ENCODE data around the gene NBEA. TPM values are rescaled to one million over a fixed set of nuclear protein-coding genes. Genes with fewer than 3 reads are reported as not detected.

NBEA gene
- total and polyA plus RNA-seq, 7 donors, result 0.46 to 47.6 (median 38.0) TPM

DNA sequence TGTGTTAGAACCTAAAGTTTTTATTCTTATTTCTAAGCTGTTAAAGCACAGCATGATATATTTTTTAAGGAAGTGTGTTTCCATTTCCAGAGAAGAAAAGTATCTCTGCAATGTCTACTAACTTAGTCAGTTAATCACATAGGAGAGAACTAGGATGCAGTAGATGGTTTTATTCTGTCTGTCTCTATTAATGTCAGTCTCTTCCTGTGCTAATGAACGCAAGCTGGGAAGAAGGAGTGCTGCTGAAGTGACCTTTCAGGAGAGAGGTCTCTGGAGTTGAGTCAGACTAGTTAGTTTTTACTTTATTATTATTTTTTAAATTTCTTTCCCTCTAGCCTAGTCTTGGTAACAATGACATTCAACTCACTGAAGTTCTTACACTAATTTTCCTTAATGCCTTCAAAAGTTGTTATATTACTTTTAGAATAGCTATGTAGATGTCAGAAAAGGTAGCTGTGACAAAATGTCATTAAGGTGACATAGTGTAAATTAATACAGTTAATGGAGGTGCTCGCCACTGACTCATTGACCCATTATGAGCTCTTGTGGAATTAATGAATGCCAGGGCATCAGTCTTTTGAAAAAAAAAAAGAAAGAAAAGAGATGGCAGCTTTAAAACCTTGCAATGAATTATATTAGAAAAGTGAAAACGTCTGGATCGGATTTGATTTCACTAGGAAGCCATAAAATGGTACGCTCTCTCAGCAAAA, 654.4 kb downstream of the NBEA start:
- TF ChIP-seq POLR2A (IDR thresholded peaks at IDR 0.05), result no peak
- TF ChIP-seq POLR2AphosphoS5 (IDR thresholded peaks at IDR 0.05), result no peak
- TF ChIP-seq, protein P1, sequence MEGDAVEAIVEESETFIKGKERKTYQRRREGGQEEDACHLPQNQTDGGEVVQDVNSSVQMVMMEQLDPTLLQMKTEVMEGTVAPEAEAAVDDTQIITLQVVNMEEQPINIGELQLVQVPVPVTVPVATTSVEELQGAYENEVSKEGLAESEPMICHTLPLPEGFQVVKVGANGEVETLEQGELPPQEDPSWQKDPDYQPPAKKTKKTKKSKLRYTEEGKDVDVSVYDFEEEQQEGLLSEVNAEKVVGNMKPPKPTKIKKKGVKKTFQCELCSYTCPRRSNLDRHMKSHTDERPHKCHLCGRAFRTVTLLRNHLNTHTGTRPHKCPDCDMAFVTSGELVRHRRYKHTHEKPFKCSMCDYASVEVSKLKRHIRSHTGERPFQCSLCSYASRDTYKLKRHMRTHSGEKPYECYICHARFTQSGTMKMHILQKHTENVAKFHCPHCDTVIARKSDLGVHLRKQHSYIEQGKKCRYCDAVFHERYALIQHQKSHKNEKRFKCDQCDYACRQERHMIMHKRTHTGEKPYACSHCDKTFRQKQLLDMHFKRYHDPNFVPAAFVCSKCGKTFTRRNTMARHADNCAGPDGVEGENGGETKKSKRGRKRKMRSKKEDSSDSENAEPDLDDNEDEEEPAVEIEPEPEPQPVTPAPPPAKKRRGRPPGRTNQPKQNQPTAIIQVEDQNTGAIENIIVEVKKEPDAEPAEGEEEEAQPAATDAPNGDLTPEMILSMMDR (IDR thresholded peaks at IDR 0.05), result no peak
- no peak for TF ChIP-seq EP300 (IDR thresholded peaks at IDR 0.05)
- Histone ChIP-seq H3K27me3 (no peaks in the 10 kb centered on the region), H3K9me3 (no peaks in the 10 kb centered on the region), H3K4me3 (no peak overlapping the region), H3K27ac (no peak overlapping the region), H3K4me1 (peaks cover 0 to 21% (median 18%) of the 10 kb centered on the region in 4 donors), H3K36me3 (peaks cover 0 to 7% (median 0%) of the 10 kb centered on the region in 4 donors)
- DNase-seq, result no peak
- WGBS, 2 donors, result 94% methylated on average over 5 of the region's 5 CpGs
- intact Hi-C loops (cut with DNase I), result no loop called here

DNA sequence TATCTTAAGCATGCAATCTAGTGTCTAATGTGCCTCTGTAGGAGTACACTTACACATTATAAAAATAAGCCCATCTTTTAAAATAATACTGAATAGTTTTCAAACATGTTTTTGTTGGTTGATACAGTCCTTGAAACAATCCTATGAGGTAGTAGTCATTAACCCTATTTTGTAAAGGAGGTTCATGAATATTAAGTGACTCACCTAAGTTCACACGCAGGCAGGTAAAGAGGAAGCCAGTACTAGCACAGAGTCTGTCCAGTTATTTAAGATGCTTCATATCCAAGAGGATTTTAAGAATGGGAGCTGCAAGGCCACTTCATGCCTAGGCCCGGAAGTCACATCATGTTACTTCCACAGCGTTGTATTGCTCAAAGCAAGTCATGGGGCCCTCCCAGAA, 655.4 kb downstream of the NBEA start:
- intact Hi-C loops (cut with DNase I), result no loop called here
- Histone ChIP-seq H3K4me3 (no peak overlapping the region), H3K27me3 (no peaks in the 10 kb centered on the region), H3K9me3 (no peaks in the 10 kb centered on the region), H3K4me1 (peaks cover 0 to 21% (median 18%) of the 10 kb centered on the region in 4 donors), H3K36me3 (peaks cover 0 to 7% (median 0%) of the 10 kb centered on the region in 4 donors), H3K27ac (peak overlapping the region in 1 of 4 donors; percentile 59)
- no peak for TF ChIP-seq POLR2AphosphoS5 (IDR thresholded peaks at IDR 0.05)
- no peak for DNase-seq
- 95 to 97% methylated on average over 3 of the region's 3 CpGs for whole genome bisulfite sequencing, 2 donors

DNA sequence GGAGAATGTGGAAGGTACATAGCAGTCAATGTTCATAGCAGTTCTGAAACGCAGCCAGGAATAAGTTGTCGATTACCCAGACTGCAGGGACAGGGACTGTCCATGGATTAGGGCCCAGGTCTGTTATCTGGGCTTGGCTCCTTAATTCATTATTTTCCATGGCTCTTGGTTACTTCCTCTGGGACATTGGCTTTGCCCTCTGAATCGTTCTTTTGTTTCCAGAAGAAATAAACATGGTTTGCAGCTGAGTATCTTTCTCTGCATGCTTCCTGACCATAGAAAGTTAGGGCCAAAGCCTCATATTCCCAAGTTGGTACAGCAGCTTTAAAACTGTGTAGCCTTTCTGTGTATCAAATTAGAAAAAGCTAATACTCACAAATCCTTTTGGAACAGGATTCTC, 656.2 kb downstream of the NBEA start:
- H3K27ac ChIP-seq, result peak overlapping the region; percentile 10 to 59 (median 39)
- WGBS, 2 donors, result 81% methylated on average over 3 of the region's 3 CpGs

DNA sequence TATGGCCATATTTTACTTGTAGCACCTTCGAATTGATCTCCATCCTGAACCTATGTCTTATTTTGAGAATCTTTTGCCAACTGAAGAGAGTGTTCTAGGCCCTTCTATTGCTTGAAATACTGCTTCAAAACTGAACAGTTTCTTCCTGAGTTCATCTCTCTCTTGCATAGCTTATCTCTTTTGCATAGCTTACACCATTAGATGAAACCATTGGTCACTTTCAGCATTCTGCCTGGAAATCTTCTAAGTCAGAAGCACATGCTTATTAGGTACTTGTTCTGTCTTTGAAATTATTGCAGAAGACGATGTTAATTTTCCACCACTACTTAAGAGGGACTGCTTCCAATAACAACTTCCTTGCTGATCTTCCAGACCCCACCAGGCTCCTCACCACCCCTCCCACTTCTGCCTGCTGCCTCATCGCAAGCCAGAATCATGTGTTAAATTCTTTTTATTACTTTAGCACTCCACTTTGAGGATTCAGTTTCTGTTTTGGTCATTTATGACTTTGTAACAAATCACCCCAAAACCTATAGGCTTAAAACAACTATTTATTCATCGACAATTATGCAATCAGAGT, 656.8 kb downstream of the NBEA start:
- TF ChIP-seq, protein P1 (IDR thresholded peaks at IDR 0.05), result no peak
- TF ChIP-seq POLR2A (IDR thresholded peaks at IDR 0.05) (no peak), POLR2AphosphoS5 (IDR thresholded peaks at IDR 0.05) (no peak), EP300 (IDR thresholded peaks at IDR 0.05) (no peak)
- no peak overlapping the region for H3K4me3 ChIP-seq
- peaks cover 0 to 21% (median 18%) of the 10 kb centered on the region in 4 donors for H3K4me1 ChIP-seq
- H3K27ac ChIP-seq, result peak overlapping the region; percentile 10 to 59 (median 39)
- H3K36me3 ChIP-seq, result peaks cover 0 to 3% (median 0%) of the 10 kb centered on the region in 4 donors
- no peaks in the 10 kb centered on the region for H3K27me3 ChIP-seq
- intact Hi-C loops (cut with DNase I), result no loop called here
- H3K9me3 ChIP-seq, result no peaks in the 10 kb centered on the region
- 60 to 81% methylated on average over 4 of the region's 4 CpGs for WGBS, 2 donors
- no peak for DNase-seq

More for the DNA sequence above, 656.2 kb downstream of the NBEA start:
- TF ChIP-seq POLR2A (IDR thresholded peaks at IDR 0.05) (no peak), POLR2AphosphoS5 (IDR thresholded peaks at IDR 0.05) (no peak), EP300 (IDR thresholded peaks at IDR 0.05) (no peak)
- TF ChIP-seq, protein P1 (IDR thresholded peaks at IDR 0.05), result no peak
- H3K36me3 ChIP-seq, result peaks cover 0 to 7% (median 0%) of the 10 kb centered on the region in 4 donors
- no peak for DNase-seq
- H3K9me3 ChIP-seq, result no peaks in the 10 kb centered on the region
- H3K4me3 ChIP-seq, result no peak overlapping the region
- intact Hi-C loops (cut with DNase I), result no loop called here
- no peaks in the 10 kb centered on the region for H3K27me3 ChIP-seq
- peaks cover 0 to 21% (median 18%) of the 10 kb centered on the region in 4 donors for H3K4me1 ChIP-seq

DNA sequence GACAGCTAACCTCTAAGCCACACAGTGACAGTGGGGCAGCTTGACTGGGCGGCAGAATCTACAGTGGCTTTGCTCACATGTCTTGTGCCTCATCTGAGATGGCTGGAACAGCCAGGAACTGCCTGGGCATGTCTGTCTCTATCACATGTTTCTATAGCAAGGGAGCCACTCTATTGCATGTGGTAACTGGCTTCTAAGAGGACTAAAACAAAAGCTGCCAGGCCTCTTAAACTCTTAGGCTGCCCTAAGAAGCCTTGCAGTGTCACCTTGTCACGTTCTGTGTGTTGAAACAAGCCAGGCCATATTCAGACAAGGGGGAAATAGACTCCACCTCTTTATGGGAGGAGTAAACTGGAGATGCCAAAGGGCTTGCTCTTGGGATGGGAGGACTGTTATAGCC, 657.3 kb downstream of the NBEA start:
- TF ChIP-seq POLR2AphosphoS5 (IDR thresholded peaks at IDR 0.05) (peak in 1 of 4 donors; percentile 13), POLR2A (IDR thresholded peaks at IDR 0.05) (no peak)
- Histone ChIP-seq H3K4me1 (peaks cover 0 to 21% (median 18%) of the 10 kb centered on the region in 4 donors), H3K9me3 (no peaks in the 10 kb centered on the region), H3K4me3 (no peak overlapping the region), H3K36me3 (no peaks in the 10 kb centered on the region), H3K27ac (peak overlapping the region in 3 of 4 donors; percentile 10 to 59 (median 40)), H3K27me3 (no peaks in the 10 kb centered on the region)
- intact Hi-C loops (cut with DNase I), result no loop called here
- no peak for DNase-seq
- 84 to 88% methylated on average over 2 of the region's 2 CpGs for WGBS, 2 donors

Measured in sigmoid colon (tissue), 7 donors.